Cardiac fibroblast (primary cell): Measurements from ENCODE around the gene LRP3.

Source experiments
- DNase-seq, 2 donors: peaks; one replicate each; pipeline versions ENCODE4 v3.0.0 to v3.0.0-alpha.2; 2010; ENCODE audit warnings: low read depth in 2 of 2
- H3K4me3 ChIP-seq, 2 donors: replicated peaks in 1 of 2; 1 replicate in 1 of 2; 2 replicates in 1 of 2; pipeline ENCODE4 v1.5.1; 2011; ENCODE audit warnings: low read depth in 2 of 2, low read length in 2 of 2, mild to moderate bottlenecking in 2 of 2, moderate library complexity in 1 of 2
- CTCF ChIP-seq: IDR thresholded peaks from one replicate; pipeline ENCODE4 v1.5.1; 2011; ENCODE audit warnings: low read depth, mild to moderate bottlenecking, low read length, inconsistent platforms

LRP3 gene

GRCh38 chr19:33238481-33239149, 44.5 kb downstream of the LRP3 start:
- DNase-seq: no peak
- TF ChIP-seq CTCF: no peak

DNA sequence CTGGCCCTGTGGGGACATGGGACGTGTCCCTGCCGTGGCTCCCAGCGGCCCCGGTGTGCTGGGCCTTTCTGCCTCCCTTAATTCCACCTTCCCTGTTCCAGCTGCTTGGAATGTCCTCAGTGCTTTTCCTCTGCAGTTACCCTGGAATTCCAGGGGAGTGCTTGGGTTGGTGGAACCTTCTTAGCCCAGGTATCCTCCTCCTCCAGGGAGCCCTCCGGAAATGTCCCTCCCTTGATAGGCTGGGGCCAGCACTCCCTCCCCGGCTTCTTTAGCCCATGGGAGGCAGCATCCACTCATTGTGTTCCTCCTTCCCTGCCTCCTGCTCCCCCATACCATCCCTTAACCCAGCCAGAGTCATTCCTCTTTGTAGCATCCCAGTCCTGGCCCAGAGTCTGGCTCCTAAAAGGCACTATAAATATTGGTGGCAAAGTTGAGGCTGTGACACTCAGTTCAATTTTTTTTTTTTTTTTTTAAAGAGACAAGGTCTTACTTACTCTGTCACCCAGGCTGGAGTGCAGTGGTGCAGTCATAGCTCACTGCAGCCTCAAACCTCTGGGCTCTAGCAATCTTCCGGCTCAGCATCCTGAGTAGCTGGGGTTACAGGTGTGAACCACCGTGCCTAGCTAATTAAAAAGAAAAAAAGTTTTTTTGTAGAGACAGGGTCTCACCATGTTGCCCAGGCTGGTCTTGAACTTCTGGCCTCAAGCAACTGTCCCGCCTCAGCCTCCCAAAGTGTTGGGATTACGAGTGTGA, 45.3 kb downstream of the LRP3 start:
- DNase-seq: no peak
- no peak for TF ChIP-seq CTCF
- H3K4me3 ChIP-seq: no peak overlapping the region

More at GRCh38 chr19:33238481-33239149, 44.5 kb downstream of the LRP3 start:
- H3K4me3 ChIP-seq: no peak overlapping the region

DNA sequence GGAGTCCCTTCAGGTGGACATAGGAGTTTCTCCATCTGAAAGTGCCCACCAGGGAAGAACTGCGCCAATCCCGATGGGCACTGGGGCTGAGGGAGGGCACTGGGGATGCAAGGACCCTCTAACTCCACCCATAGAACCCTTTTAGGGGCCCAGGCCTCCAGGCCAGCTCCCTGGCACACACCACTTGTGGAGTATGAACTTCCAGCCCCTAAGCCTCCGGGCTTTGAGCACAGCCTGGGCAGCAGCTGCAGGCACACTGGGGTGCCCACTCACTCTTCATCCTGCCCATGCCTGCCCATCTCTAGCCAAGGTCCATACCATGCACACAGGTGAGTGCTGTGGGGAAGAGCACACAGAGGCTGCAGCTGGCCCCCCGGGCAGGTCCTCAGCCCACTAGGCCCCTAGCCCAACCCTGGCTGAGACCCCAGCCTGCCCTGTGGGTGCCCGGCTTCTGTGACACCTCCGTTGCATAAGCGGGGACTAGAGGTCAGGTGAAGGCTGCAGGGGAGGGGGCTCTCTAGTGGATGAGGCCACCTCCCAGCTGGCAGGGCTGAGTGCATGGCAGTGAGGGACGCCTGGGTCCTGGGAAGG, 46.1 kb downstream of the LRP3 start:
- no peak overlapping the region for H3K4me3 ChIP-seq
- DNase-seq: no peak
- TF ChIP-seq CTCF: no peak

- no peak for DNase-seq
- TF ChIP-seq CTCF: no peak
- no peak overlapping the region for H3K4me3 ChIP-seq
Observed at GRCh38 chr19:33241091-33241529, 47.0 kb downstream of the LRP3 start.

DNA sequence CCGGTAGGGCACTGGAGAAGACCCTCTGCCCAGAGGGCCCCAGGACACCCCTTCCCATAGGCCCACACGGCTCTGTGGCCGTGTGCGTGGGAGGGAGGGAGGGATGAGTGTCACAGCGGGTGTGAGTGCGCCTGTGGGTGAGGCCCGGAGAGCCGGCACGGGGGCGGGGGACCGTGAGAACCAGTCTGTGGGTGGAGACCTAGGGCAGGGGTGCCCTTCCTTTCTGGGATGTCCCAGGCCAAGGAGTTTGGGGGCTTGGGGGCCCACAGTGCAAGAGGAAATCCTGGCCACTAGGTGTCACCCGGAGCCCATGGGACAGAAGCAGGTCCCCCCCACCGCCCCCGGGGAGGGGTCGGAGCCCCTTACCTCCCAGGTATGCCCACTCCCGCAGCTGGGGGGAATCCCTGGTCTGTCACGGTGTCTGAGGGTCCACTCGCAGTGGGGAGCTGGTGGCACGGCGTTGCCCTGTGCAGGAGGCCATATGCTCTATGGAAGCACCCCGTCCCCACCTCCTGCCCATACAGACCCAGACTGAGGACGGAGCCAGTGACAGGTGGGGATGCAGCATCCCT, 47.5 kb downstream of the LRP3 start:
- peak; percentile 63 for TF ChIP-seq CTCF

DNA sequence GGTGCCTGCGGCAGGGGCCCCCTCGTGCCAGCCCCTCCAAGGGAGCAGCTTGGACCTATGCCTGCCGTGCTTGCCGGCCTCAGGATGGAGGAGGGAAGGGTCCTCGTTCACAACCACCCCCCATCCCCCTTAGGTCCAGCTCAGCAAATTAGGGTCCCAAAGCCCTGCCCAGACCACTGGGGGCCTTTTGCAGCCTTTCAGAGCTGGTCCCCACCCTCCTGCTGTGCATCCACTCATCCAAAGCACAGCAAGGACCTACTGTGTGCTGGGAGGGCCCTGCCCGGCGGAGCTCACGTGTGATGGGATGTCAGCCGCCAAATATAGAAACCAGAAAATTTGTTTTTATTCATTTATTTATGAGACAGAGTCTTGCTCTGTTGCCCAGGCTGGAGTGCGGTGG, 48.0 kb downstream of the LRP3 start:
- no peak for DNase-seq
- TF ChIP-seq CTCF: no peak
- H3K4me3 ChIP-seq: no peak overlapping the region

More for the DNA sequence above, 47.5 kb downstream of the LRP3 start:
- H3K4me3 ChIP-seq: no peak overlapping the region
- DNase-seq: peak in 1 of 2 donors; percentile 6
